Caco-2 (cell line): ENCODE data around the gene ANKRD13D. TPM values are rescaled to one million over a fixed set of nuclear protein-coding genes. Genes with fewer than 3 reads are reported as not detected.

Experiments used
- BruUV-seq: library from RNA; stranded (reverse); fragments of 400-500 nt; replicated peaks from 2 replicates; lab custom pipeline; 2021; lab: Mats Ljungman, UMichigan
- CTCF ChIA-PET: fragments of 300-600 bp; sonication (Branson Sonifier 250); formaldehyde crosslinking; loops from one replicate; lab custom pipeline; 2022; ENCODE audit warnings: antibody characterized with exemption; lab: Charles Lee
- POLR2A ChIA-PET: fragments of 300-600 bp; sonication (Branson Sonifier 250); formaldehyde crosslinking; loops from one replicate; lab custom pipeline; 2022; ENCODE audit warnings: antibody characterized with exemption; lab: Charles Lee
- DNase-seq, 2 experiments: peaks; one replicate each; pipeline versions ENCODE4 v3.0.0 to v3.0.0-alpha.2; 2020 to 2022
- H3K27me3 ChIP-seq: replicated peaks from 2 replicates; pipeline ENCODE4 v1.6.0; 2011; ENCODE audit warnings: low read length; ENCODE audit not compliant: control insufficient read depth, insufficient read depth
- H3K36me3 ChIP-seq: 2 replicates; pipeline ENCODE4 v1.5.1; 2011; ENCODE audit warnings: low read length; ENCODE audit not compliant: control insufficient read depth, insufficient read depth
- H3K4me1 ChIP-seq: fragments of 250-450 bp; sonication (Bioruptor Pico); 2 replicates; pipeline ENCODE4 v1.5.1; 2020; ENCODE audit warnings: mild to moderate bottlenecking
- H3K4me3 ChIP-seq: 2 replicates; pipeline ENCODE4 v1.5.1; 2011; ENCODE audit warnings: low read depth, mild to moderate bottlenecking, control low read depth, low read length
- H3K9me3 ChIP-seq: fragments of 250-450 bp; sonication (Bioruptor Pico); 2 replicates; pipeline ENCODE4 v1.5.1; 2020; ENCODE audit warnings: mild to moderate bottlenecking, moderate library complexity
- H3K27ac Mint-ChIP-seq: one replicate; pipeline ENCODE4 v1.8.0; 2022; ENCODE audit warnings: mixed read lengths; ENCODE audit not compliant: unreplicated experiment
- H3K27me3 Mint-ChIP-seq: one replicate; pipeline ENCODE4 v1.8.0; 2022; ENCODE audit warnings: mixed read lengths; ENCODE audit not compliant: insufficient read depth, unreplicated experiment
- H3K36me3 Mint-ChIP-seq: one replicate; pipeline ENCODE4 v1.8.0; 2022; ENCODE audit warnings: mild to moderate bottlenecking, mixed read lengths; ENCODE audit not compliant: insufficient read depth, unreplicated experiment
- H3K4me1 Mint-ChIP-seq: one replicate; pipeline ENCODE4 v1.8.0; 2022; ENCODE audit warnings: low read depth, mixed read lengths; ENCODE audit not compliant: unreplicated experiment
- H3K4me3 Mint-ChIP-seq: one replicate; pipeline ENCODE4 v1.8.0; 2022; ENCODE audit warnings: mild to moderate bottlenecking, moderate library complexity, mixed read lengths; ENCODE audit not compliant: unreplicated experiment
- H3K9me3 Mint-ChIP-seq: one replicate; pipeline ENCODE4 v1.8.0; 2022; ENCODE audit warnings: mixed read lengths; ENCODE audit not compliant: unreplicated experiment
- intact Hi-C: fragments of 100-400 bp; cut with micrococcal nuclease; formaldehyde crosslinking; loops from one replicate; pipeline ENCODE4 v1.10.0; 2022; ENCODE audit not compliant: unreplicated experiment
- total RNA-seq: library from RNA; stranded (reverse); gene quantifications from 2 replicates; pipeline ENCODE4 v1.2.3, GENCODE V29; 2022
- TF ChIP-seq, protein P1 (sequence below), 2 experiments: fragments of 200-600 bp in 1 of 2; IDR thresholded peaks; 1 replicate in 1 of 2; 2 replicates in 1 of 2; pipeline versions ENCODE4 v1.5.1 to v1.8.0; 2011 to 2022; ENCODE audit warnings: antibody characterized with exemption in 1 of 2, control low read depth in 1 of 2, inconsistent platforms in 1 of 2, low read depth in 1 of 2, low read length in 1 of 2, mild to moderate bottlenecking in 1 of 2, moderate library complexity in 1 of 2; ENCODE audit not compliant: insufficient read depth in 1 of 2, severe bottlenecking in 1 of 2, unreplicated experiment in 1 of 2

The ANKRD13D gene
- total RNA-seq, 1 experiment from 2014 or later = 88.6 TPM

DNA sequence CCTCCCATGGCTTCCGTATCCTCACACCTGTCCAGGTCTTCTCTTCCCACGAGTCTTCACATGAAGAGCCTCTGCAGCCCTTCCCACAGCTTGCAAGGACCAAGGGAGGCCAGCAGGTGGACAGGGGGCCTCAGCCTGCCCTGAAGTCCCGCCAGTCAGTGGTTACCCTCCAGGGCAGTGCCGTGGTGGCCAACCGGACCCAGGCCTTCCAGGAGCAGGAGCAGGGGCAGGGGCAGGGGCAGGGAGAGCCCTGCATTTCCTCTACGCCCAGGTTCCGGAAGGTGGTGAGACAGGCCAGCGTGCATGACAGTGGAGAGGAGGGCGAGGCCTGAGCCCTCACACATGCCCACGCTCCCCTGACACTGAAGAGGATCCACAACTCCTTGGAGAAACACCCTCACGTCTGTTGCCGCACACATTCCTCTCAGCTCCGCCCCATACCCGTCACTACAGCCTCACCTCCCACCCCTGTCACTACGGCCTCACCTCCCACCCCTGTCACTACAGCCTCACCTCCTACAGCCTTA, 22.5 kb downstream of the ANKRD13D start:
- Histone ChIP-seq H3K4me1 (peaks cover 21% of the 10 kb centered on the region), H3K9me3 (no peaks in the 10 kb centered on the region), H3K27me3 (no peaks in the 10 kb centered on the region), H3K4me3 (no peak overlapping the region), H3K36me3 (peaks cover 4% of the 10 kb centered on the region)
- H3K27me3 Mint-ChIP-seq = no peaks in the 10 kb centered on the region
- peak overlapping the region; percentile 4 for H3K27ac Mint-ChIP-seq
- CTCF ChIA-PET = interaction anchor here (0.7 to 1.9 kb wide), 5 partner anchors 9 to 71 kb away, joined by 3 to 13 read pairs (median 5); partner anchors contain the start of gene CLCF1
- peaks cover 22% of the 10 kb centered on the region for H3K36me3 Mint-ChIP-seq
- TF ChIP-seq, protein P1, sequence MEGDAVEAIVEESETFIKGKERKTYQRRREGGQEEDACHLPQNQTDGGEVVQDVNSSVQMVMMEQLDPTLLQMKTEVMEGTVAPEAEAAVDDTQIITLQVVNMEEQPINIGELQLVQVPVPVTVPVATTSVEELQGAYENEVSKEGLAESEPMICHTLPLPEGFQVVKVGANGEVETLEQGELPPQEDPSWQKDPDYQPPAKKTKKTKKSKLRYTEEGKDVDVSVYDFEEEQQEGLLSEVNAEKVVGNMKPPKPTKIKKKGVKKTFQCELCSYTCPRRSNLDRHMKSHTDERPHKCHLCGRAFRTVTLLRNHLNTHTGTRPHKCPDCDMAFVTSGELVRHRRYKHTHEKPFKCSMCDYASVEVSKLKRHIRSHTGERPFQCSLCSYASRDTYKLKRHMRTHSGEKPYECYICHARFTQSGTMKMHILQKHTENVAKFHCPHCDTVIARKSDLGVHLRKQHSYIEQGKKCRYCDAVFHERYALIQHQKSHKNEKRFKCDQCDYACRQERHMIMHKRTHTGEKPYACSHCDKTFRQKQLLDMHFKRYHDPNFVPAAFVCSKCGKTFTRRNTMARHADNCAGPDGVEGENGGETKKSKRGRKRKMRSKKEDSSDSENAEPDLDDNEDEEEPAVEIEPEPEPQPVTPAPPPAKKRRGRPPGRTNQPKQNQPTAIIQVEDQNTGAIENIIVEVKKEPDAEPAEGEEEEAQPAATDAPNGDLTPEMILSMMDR (IDR thresholded peaks at IDR 0.05; ENCODE audit: insufficient read depth in 1 of 2, low read depth in 1 of 2, low read length in 1 of 2, severe bottlenecking in 1 of 2, unreplicated experiment in 1 of 2) = peak; percentile 6 to 47
- POLR2A ChIA-PET = no interaction called here
- no TSS peak for BruUV-seq
- intact Hi-C loops = no loop called here
- no peak overlapping the region for H3K4me3 Mint-ChIP-seq
- no peaks in the 10 kb centered on the region for H3K9me3 Mint-ChIP-seq
- DNase-seq = peak in 1 of 2 experiments; percentile 49
- H3K4me1 Mint-ChIP-seq = peaks cover 19% of the 10 kb centered on the region

DNA sequence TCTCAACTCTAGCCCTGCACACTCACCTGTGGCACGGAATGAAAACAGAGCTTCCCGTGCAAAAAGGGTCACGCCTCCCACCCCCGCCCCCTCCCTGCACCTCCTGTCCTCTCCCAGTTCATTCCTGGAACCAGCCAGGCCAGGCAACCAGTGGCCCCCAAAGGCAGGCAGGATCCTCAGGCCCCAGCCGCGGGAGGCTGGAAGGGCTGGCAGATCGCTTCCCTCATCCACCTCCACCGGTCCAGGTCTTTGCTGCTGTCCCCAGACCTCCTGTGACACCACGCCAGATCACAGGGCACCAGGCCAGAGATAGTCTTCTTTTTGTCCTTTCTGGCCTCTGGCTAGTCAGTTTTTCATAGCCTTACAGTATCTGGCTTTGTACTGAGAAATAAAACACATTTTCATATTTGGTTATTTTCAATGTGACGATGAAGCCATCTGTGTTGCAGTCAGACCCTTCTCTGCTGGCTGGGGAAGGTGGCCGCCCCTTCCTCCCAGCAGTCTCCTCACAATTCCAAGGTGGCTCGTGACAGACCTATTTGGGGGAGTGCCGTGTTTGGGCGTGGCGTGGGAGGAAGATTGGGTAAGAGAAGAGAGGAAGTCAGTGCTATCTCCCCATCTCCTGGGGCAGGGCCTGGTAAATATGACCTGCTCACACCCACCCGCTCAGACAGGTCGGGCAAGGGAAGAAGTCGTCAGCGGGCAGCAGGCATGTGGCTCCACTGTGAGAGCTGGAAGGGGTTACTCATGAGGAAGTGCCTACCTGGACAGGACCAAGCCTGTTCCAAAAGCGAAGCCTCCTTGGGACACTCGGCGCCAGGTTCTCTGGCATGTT, 23.3 kb downstream of the ANKRD13D start:
- Histone ChIP-seq H3K9me3 (no peaks in the 10 kb centered on the region), H3K4me3 (no peak overlapping the region), H3K4me1 (peaks cover 21% of the 10 kb centered on the region), H3K27me3 (no peaks in the 10 kb centered on the region), H3K36me3 (peaks cover 3% of the 10 kb centered on the region)
- H3K36me3 Mint-ChIP-seq = peaks cover 21% of the 10 kb centered on the region
- no peaks in the 10 kb centered on the region for H3K27me3 Mint-ChIP-seq
- ChIA-PET POLR2A (no interaction called here), CTCF (interaction anchor here (0.7 kb wide), 2 partner anchors 10 to 46 kb away, joined by 3 to 5 read pairs; no protein-coding TSS in a partner anchor)
- no peaks in the 10 kb centered on the region for H3K9me3 Mint-ChIP-seq
- no TSS peak for BruUV-seq
- H3K4me1 Mint-ChIP-seq = peaks cover 19% of the 10 kb centered on the region
- intact Hi-C loops = no loop called here
- peak overlapping the region; percentile 39 for H3K27ac Mint-ChIP-seq
- peak overlapping the region; percentile 3 for H3K4me3 Mint-ChIP-seq
- DNase-seq = peak; percentile 74 to 85
- TF ChIP-seq, protein P1 (IDR thresholded peaks at IDR 0.05; ENCODE audit: insufficient read depth in 1 of 2, low read depth in 1 of 2, low read length in 1 of 2, severe bottlenecking in 1 of 2, unreplicated experiment in 1 of 2) = no peak

DNA sequence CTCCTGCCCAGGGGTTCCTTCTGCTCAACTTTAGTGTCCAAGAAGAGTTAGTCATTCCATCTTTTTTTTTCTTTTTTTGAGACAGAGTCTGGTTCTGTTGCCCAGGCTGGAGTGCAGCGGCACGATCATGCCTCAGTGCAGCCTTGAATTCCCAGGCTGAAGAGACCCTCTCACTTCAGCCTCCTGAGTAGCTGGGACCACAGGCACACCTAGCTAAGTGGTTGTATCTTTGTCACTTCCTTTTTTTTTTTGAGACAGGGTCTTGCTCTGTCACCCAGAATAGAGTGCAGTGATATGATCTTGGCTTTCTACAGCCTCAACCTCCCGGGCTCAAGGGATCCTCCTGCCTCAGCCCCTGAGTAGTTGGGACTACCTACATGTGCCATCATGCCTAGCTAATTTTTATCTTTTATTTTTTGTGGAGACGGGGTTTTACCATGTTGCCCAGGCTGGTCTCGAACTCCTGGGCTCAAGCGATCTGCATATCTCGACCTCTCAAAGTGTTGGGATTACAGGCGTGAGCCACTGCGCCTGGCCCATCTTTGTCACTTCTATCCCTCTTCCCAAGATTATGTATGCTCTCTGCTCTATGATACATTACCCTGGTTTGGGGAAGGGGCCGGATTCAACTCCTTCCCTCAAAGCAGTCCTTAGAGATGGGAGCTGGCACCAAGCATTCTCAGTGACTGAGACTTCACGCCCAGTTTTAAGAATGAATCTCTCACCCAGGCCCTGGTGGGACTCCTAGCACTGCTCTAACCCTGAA, 24.2 kb downstream of the ANKRD13D start:
- Mint-ChIP-seq H3K27ac (peak overlapping the region; percentile 39), H3K36me3 (peaks cover 23% of the 10 kb centered on the region), H3K4me1 (peaks cover 19% of the 10 kb centered on the region), H3K27me3 (no peaks in the 10 kb centered on the region), H3K9me3 (no peaks in the 10 kb centered on the region), H3K4me3 (no peak overlapping the region)
- POLR2A ChIA-PET = interaction anchor here (0.8 kb wide), 1 partner anchor 10 kb away, joined by 4 read pairs; the partner anchor contains the start of gene SSH3
- Histone ChIP-seq H3K27me3 (no peaks in the 10 kb centered on the region), H3K36me3 (peaks cover 3% of the 10 kb centered on the region), H3K4me3 (no peak overlapping the region), H3K4me1 (peaks cover 21% of the 10 kb centered on the region), H3K9me3 (no peaks in the 10 kb centered on the region)
- CTCF ChIA-PET = interaction anchor here (0.8 kb wide), 1 partner anchor 69 kb away, joined by 3 read pairs; no protein-coding TSS in a partner anchor
- peak in 1 of 2 experiments; percentile 23 for DNase-seq
- TSS peak; percentile 20 for BruUV-seq
- TF ChIP-seq, protein P1 (IDR thresholded peaks at IDR 0.05; ENCODE audit: insufficient read depth in 1 of 2, low read depth in 1 of 2, low read length in 1 of 2, severe bottlenecking in 1 of 2, unreplicated experiment in 1 of 2) = no peak
- intact Hi-C loops = no loop called here
